Measurements from ENCODE around the gene CD226.

DNA sequence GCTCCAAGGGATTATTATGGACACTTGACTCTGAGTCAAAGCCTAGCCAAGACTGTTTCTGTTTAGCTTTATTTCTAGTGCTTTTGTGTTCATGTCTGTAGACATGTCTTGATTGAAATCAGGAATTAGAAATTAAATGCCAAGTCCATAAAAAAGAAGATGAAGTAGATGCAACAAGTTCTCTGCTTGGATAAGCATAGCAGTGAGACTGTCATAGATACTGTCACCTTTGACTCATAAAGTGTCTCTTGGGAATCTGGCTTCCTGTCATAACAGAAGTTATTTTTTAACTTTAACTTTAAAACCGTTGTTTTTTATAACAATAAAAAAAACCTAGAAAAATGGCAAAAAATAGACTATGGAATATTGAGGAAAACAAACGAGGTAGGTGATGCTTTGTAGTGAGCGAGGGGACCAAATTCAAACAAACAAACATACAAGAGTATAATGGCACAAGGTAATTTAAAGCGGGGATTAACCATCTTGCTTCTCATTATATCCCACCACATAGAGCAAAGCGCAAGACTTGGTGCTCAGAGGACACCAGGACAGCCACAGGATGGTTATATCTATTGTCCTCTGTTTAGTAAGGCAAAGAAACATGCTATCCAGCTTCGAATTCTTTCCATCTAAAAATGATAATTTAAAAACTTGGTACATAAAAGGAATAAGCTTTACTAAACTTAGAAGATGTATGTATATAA is 64.6 kb downstream of the CD226 start:
- TF ChIP-seq EZH2 (IDR thresholded peaks at IDR 0.05; ENCODE audit: borderline replicate concordance, control insufficient read depth, low read depth, low read length) (no peak), SMAD1 (IDR thresholded peaks at IDR 0.05; ENCODE audit: low read depth, partially characterized antibody) (no peak)
